GM18907 (cell line): Measurements from ENCODE around the gene CBFA2T2.
A peak's percentile ranks its signal among the peaks of the same experiment; 100 is the strongest.
"Not testable (repeated sequence)": the region's sequence is repeated elsewhere in the genome, so short reads cannot be mapped to it uniquely, and the experiment has no call there.

Source experiments
- ATAC-seq: cut with Tn5 transposase; IDR thresholded peaks from one replicate; pipeline ENCODE4 v1.9.1; 2021; ENCODE audit warnings: mild to moderate bottlenecking, moderate library complexity; ENCODE audit not compliant: unreplicated experiment

CBFA2T2 gene

GRCh38 chr20:33470457-33470856 lies 19.4 kb upstream of the CBFA2T2 start:
- no peak for ATAC-seq

GRCh38 chr20:33470866-33471265 lies 19.0 kb upstream of the CBFA2T2 start:
- ATAC-seq, result no peak

GRCh38 chr20:33472868-33473435 lies 16.9 kb upstream of the CBFA2T2 start:
- no peak for ATAC-seq

- no peak for ATAC-seq
These were observed 15.6 kb upstream of the CBFA2T2 start for GRCh38 chr20:33474097-33474873.

- no peak for ATAC-seq
These were observed 14.9 kb upstream of the CBFA2T2 start for GRCh38 chr20:33474963-33475362.

- no peak for ATAC-seq
These were observed 14.3 kb upstream of the CBFA2T2 start for GRCh38 chr20:33475381-33476152.

- ATAC-seq, result no peak
These were observed 12.3 kb upstream of the CBFA2T2 start for GRCh38 chr20:33477386-33478234.

GRCh38 chr20:33480048-33480447 lies 9.8 kb upstream of the CBFA2T2 start:
- ATAC-seq, result no peak

GRCh38 chr20:33481431-33481941 lies 8.4 kb upstream of the CBFA2T2 start:
- ATAC-seq, result no peak

GRCh38 chr20:33482581-33482980 lies 7.3 kb upstream of the CBFA2T2 start:
- no peak for ATAC-seq

GRCh38 chr20:33483186-33483585 lies 6.7 kb upstream of the CBFA2T2 start:
- ATAC-seq, result not testable (repeated sequence)

- no peak for ATAC-seq
These were observed 1.7 kb upstream of the CBFA2T2 start for GRCh38 chr20:33488201-33488600.

GRCh38 chr20:33488661-33489494 lies 1.0 kb upstream of the CBFA2T2 start:
- not testable (repeated sequence) for ATAC-seq

GRCh38 chr20:33489495-33490022 lies 337 bp upstream of the CBFA2T2 start:
- ATAC-seq, result peak; percentile 92

- no peak for ATAC-seq
These were observed 1.2 kb downstream of the CBFA2T2 start for GRCh38 chr20:33490934-33491656.

- no peak for ATAC-seq
These were observed 3.3 kb downstream of the CBFA2T2 start for GRCh38 chr20:33493076-33493766.

- ATAC-seq, result not testable (repeated sequence)
These were observed 6.9 kb downstream of the CBFA2T2 start for GRCh38 chr20:33496776-33497175.

GRCh38 chr20:33499355-33499754 lies 9.5 kb downstream of the CBFA2T2 start:
- no peak for ATAC-seq
